Femur (tissue), 1 donor: ENCODE data around the gene NIPSNAP3A.
"Not testable (repeated sequence)": the region's sequence is repeated elsewhere in the genome, so short reads cannot be mapped to it uniquely, and the experiment has no call there.

Source experiments
- DNase-seq: peaks from one replicate; pipeline ENCODE4 v3.0.0-alpha.2; 2017

The NIPSNAP3A gene

GRCh38 chr9:104747565-104748358, at the start of gene NIPSNAP3A:
TSS of gene NIPSNAP3A (plus strand) at chr9:104747683. CDS start at chr9:104747793, 110 bp downstream.
- peak; percentile 93 for DNase-seq

- no peak for DNase-seq
Observed at GRCh38 chr9:104700306-104700705, 47.2 kb upstream of the NIPSNAP3A start.

GRCh38 chr9:104708737-104709136, 38.7 kb upstream of the NIPSNAP3A start:
- DNase-seq, result not testable (repeated sequence)

- DNase-seq, result no peak
Observed at GRCh38 chr9:104711604-104712003, 35.9 kb upstream of the NIPSNAP3A start.

GRCh38 chr9:104725014-104725413, 22.5 kb upstream of the NIPSNAP3A start:
- DNase-seq, result no peak

GRCh38 chr9:104738452-104738851, 9.0 kb upstream of the NIPSNAP3A start:
- DNase-seq, result no peak

- DNase-seq, result no peak
Observed at GRCh38 chr9:104740621-104741020, 6.9 kb upstream of the NIPSNAP3A start.

- DNase-seq, result peak; percentile 47
Observed at GRCh38 chr9:104743376-104743985, 4.0 kb upstream of the NIPSNAP3A start.

- DNase-seq, result no peak
Observed at GRCh38 chr9:104745852-104746251, 1.6 kb upstream of the NIPSNAP3A start.

- DNase-seq, result no peak
Observed at GRCh38 chr9:104746285-104746684, 1.2 kb upstream of the NIPSNAP3A start.

- no peak for DNase-seq
Observed at GRCh38 chr9:104746798-104747197, 685 bp upstream of the NIPSNAP3A start.

- DNase-seq, result no peak
Observed at GRCh38 chr9:104747245-104747564, 278 bp upstream of the NIPSNAP3A start.

GRCh38 chr9:104748359-104749031, 1.0 kb downstream of the NIPSNAP3A start:
- peak; percentile 47 for DNase-seq

- no peak for DNase-seq
Observed at GRCh38 chr9:104750185-104750767, 2.8 kb downstream of the NIPSNAP3A start.

GRCh38 chr9:104758974-104759373, 11.5 kb downstream of the NIPSNAP3A start:
- no peak for DNase-seq

GRCh38 chr9:104765138-104765537, 17.7 kb downstream of the NIPSNAP3A start:
- DNase-seq, result no peak

- no peak for DNase-seq
Observed at GRCh38 chr9:104766025-104766424, 18.5 kb downstream of the NIPSNAP3A start.

- DNase-seq, result no peak
Observed at GRCh38 chr9:104767507-104767906, 20.0 kb downstream of the NIPSNAP3A start.

- DNase-seq, result not testable (repeated sequence)
Observed at GRCh38 chr9:104769029-104769428, 21.5 kb downstream of the NIPSNAP3A start.

- no peak for DNase-seq
Observed at GRCh38 chr9:104769655-104770054, 22.2 kb downstream of the NIPSNAP3A start.

GRCh38 chr9:104772714-104773510, 25.4 kb downstream of the NIPSNAP3A start:
- DNase-seq, result no peak

- no peak for DNase-seq
Observed at GRCh38 chr9:104774132-104774531, 26.6 kb downstream of the NIPSNAP3A start.
